Measurements from ENCODE around the gene EXOC6.

GRCh38 chr10:92822060-92822634 lies 26.2 kb upstream of the EXOC6 start:
- TF ChIP-seq POLR2AphosphoS5 (IDR thresholded peaks at IDR 0.05; ENCODE audit: low read depth) (no peak), SPI1 (IDR thresholded peaks at IDR 0.05; ENCODE audit: borderline replicate concordance, low read depth) (peak; percentile 39; the same call in 1 of the 2 replicates), CTCF (IDR thresholded peaks at IDR 0.05; ENCODE audit: insufficient read depth, low read length) (no peak), REST (IDR thresholded peaks at IDR 0.05; ENCODE audit: insufficient replicate concordance, low read depth) (no peak)

Measured in HL-60 (cell line).